DMS53 treated with DMSO at 0.1 percent for 48 hours (cell line): ENCODE results near the gene IL22.

Experiments
- DNase-seq: peaks from one replicate; lab custom pipeline; 2025; ENCODE audit not compliant: unreplicated experiment; lab: John Stamatoyannopoulos, UW

IL22 gene, protein sequence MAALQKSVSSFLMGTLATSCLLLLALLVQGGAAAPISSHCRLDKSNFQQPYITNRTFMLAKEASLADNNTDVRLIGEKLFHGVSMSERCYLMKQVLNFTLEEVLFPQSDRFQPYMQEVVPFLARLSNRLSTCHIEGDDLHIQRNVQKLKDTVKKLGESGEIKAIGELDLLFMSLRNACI

DNA sequence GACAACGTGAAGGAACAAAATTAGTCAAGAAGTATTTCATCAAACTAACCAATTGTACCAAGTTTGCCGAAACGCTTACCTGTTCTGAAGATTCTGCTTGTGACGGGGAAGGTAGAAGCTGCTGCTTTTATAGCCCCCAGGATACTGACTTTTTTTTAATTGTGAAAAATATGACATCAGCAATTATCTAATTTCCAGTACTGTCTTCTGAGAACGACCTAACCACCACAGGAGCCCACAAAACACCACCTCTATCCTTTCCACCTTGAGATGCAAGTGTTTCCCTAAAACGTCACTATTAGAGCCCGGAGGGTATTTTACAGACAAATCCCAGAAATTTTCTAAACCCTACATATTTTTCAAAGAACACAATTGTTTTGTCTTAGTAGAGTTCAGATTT, at the start of gene IL22:
IL22 (minus strand) TSS at position 101 of the 400 bp plus-strand sequence. CDS start 156 bp downstream, outside the sequence.
- DNase-seq: no peak

DNA sequence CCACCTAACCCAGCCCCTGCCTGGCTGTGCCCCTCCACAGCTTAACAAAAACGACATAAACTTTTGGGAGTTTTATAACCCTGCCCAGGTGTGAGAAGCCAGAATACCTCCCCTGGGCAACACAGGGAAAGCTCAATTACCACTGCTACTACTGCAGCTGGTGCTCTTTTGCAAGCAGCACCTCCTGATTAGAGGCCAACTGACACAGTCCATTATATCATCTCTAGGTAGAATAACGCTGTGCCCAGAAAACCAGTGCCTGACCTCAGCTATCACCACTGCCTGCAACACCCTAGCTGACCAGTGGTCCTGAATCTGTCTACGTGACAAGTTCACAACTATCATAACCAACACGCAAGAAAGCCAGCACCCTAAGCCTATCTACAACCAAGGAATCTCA, 44.5 kb upstream of the IL22 start:
- DNase-seq: no peak

DNA sequence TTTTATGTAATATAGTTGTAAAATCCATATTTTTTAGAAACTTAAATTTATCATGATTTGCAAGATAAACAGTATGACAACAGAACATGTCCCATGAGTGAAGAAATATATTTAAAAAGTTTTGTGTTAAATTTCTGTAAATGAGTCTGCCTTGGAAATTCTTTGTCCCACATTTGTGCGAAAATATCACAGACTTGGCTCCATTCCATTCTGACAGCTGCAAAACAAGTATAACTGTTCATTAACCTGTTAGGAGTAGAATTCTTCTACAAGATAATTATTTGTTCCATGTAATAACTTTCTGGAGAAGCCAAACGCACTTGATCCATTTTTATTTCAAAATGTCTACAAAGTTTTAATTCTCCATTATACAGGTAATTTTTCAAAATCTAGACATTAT, 40.8 kb upstream of the IL22 start:
- DNase-seq: no peak

DNA sequence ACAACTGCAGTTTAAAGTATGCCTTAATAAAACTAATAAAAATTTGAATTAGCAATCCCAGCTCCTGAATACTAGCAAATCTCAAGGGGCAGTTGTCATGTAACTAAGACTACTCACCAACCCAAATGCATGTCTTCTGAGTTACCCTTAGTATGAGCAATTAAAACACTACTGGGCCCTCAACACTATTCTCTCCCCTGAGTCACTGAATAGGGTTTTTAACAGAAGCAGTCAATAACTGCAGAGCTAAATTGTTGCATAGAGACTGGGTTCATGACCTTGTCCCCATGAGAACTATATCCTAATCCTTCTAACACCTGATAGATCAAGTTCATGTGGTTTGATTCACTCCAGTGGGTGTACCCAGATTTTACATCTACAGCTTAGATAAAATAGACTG, 39.9 kb upstream of the IL22 start:
- no peak for DNase-seq

DNA sequence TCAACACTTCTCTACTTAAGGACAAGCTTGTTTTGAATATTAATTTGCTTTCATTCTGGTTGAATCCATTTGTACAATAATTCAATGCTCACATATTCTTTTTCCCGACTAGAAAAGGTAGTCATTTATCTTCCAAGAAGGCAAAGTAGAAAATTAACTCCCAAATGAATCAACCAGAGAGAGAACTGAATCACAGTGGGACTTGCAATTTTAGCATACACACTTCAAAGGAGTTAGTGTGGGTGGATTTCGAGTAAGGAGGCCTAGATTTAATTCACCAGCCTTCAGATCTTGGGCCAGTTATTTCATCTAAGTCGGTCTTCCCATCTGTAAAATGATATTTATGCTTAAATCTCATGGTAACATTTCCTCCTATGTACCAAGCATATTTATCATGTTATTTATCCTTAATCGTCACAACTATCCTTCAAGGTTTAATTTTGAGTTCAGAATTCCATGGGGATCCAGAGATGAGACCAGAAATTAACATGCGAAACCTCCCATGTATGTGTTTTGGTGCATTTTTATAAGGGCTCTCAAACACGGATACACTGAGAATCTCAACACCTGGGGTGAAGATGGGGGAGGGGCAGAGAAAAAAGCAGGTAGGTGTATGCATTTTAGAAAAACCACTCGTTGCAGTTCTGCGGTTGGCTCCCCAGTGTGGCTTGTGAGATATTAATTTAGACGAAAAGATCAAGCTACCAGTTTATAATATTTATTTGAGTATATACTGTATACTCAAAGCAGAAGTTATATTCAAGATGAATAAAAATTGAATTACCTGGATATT, 38.9 kb upstream of the IL22 start:
- no peak for DNase-seq

DNA sequence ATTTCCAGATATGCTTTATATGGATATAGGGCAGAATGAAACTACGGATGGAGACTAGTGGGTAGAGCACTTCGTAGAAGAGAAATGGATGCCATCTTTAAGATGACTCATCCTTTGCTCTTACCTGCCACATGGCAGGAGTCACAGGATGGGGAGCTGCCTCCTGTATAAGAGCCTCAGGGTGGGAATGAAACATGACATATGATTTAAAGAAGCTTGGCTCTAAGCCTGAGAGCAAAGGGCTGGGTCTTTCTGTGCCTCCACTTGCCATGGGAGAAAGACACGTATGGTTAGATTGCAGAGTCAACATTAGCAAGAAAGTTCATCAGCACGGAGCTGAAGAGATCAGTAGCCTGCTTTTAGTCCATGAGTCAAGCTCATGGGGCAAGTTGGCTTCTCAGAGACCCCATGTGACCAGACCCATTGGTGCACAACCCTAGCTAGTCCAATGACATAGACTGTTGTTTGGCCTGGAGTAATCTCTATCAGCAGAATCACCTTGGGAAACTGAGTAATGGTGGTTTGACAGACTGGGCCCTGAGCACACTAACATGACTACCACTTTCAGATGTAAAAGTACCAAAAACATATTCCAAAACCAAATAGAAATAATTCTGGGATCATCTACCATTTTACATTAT, 38.1 kb upstream of the IL22 start:
- no peak for DNase-seq

DNA sequence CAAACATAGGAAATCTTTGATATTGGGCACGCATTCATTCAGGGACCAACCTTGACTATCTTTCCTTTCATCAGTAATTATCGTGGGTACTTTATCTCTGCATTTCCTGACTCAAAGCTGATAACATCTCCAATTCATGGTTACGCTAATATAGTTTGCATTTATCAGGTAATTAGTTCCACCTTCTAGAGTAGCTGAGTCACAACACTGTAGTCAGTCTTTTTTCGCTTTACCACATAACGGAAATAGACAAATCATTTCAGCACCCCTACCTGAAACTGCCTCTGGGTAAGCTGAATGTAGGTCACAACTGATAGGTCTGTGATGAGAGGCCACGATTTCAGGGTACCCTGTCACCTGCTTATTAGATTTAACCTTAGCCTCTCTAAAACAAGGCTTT, 36.7 kb upstream of the IL22 start:
- DNase-seq: no peak

DNA sequence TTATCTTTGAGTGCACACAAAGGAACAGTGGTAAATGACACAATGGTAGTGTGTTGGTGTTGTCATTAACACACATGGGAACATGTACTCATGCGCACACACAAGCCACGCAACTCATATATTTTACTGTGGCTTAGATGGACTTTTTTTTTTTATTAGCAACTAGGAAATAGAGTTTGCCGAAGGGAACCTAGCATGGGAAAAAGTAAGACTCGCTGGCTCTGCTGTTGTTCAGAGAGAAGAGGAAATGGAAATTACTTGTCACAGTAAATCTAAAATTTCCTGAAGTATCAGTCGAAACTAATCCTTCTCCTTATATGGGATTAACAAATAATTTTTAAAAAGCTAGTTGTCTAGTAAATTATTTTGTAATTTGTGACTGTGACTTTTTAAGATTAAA, 33.7 kb upstream of the IL22 start:
- no peak for DNase-seq

DNA sequence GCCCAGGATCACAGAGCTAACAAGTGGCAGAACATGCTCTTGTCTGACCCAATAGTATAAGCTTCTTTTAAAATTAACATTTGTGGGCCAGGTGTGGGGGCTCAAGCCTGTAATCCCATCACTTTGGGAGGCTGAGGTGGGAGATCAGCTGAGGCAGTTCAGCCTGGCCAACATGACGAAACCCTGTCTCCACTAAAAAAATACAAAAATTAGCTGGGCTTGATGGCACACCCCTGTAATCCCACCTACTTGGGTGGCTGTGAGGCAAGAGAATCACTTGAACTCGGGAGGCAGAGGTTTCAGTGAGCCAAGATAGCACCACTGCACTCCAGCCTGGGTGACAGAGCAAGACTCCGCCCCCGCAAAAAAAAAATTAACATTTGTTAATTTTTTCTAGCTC, 33.0 kb upstream of the IL22 start:
- DNase-seq: no peak

DNA sequence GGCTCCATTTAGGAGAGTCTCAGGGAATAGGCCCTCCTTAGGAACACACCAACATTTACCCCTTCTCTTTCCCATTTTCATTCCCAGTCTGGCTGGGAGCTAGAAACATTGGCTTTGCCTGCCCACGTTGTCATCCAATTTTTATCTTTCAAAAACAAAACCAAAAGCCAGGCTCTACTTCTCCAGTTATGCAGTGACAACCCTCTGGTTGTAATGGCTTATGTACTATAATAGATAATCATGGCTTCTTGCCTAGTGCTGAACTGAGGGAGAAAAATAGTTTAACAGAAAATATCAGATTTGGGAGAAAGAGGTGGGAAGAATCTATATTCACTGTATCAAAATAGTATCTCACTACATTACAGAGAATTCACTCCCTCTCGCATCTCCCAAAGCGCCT, 32.1 kb upstream of the IL22 start:
- DNase-seq: no peak

DNA sequence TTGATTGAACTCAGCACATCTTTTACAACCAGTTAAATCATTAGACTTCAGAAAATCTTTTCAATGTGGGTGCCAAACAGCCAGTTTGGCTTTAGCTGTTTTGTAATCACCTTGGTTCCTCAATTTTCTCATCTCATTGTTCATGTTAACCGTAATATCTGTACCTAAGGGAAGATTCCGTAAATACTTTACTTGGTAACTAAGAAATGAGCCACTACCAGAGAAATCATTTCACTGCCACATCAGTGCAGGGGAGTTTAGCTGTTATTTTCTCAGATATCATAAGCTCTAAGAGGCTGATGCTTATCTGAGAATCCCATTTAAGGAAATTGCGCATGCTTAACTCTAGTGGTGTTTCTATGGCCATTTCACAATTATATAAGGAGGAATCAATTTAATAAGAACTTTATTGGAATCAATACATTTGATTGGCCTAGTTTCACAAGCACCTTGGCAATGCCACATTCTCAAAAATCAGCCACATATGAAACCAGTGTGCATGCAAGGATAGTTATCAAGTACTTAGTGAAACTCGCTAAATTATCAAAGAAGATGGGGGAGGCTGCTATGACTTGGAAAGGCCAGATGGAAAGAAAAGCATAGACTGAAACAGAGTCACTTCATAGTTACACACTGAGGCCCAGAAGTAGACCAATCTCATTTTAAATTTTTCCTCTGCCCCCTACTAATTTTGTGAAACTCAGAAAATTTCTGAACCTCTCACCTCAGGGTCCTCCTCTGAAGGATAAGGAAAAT, 28.1 kb upstream of the IL22 start:
- no peak for DNase-seq

DNA sequence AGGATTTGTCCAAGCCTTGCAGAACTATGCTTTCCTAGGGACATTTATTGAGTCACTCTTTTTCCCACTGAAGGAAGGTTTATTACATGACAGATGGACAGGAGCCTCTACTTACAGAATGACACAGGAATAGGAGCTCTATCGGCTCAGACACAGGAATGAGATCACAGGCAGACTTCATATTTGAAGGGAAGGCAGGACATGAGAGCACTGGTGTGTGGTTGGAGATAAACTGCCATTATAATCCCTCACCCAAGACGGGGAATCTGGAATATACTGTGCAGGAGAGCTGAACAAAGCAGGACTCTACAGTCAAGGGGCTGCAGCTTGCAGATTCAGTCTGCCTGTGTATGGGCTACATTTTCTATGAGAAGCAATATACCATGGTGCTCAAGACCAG, 26.8 kb upstream of the IL22 start:
- no peak for DNase-seq

DNA sequence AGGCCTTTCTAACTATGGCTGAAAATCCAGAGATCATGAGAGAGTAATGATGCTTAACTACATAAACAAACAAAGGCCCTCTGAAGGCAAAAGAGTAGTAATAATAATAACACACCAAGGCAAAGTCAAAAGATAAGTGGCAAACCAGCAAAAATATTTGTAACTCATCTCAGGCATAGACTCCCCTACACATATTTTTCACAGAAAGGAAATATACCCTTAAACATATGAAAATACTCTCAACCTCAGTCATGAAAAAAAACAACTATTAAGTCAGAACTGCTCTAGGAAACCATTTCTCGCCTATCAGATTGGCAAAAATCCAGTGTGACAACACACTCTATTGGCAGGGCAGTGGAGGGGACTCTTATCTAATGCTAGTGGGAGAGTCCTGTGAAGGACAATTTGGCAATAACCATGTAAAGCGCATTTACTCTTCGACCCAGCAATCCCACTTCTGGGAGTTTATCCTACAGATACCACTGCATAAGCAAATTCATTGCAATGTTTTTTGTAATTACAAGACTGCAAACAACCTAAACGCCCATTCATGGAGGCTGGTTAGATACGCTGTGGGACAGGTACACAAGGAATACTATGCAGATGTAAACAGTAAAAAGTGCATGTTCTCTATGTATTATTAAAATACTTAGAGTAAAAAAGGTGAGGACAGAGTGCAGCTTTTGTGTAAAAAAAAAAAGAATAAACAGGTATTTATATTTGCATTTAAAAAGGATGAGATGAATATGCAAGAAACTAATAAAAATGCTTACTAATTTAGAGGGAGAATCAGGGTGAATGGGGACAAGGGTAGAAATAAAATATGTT, 26.0 kb upstream of the IL22 start:
- no peak for DNase-seq

DNA sequence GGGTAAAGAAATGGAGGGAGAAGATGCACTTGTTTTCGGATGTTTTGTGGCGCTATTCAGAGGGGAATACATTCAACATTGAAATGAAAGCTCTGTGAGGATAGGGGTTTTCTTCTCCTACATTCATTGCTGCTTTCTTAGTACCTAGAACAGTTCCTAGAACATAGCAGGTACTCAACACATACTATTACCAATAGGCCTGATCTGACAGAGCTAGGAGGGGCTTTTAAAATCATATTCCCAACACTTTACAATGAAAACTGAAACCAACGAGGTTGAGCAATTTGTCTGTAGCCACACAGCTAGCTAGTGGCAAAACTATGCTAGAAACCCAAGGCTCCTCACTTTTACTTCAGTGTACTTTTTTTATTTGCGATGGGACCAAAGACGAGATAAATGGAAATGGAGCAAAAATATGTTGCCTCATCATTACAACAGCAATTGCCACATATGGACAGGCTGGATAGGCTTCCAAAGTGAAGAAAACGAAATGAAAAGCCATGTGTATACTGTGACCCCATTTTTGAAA, 23.1 kb upstream of the IL22 start:
- no peak for DNase-seq

DNA sequence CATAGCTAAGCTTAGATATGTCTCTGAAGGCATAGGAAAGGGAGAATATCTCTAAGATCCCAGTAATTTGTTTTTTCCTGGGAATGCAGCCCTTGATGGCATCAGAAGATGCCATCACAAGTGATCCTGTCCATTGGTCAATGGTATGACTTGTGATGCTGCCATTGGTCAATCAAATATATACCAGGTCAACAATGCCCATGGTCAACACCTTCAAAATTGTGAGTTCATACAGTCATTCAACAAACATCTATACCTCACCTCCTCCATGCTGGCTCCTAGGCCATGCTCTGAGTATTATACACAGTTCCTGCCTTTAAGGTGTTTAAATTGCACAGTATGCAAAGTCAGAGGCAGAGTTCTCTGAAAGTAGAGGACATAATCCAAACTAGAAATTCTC, 19.3 kb upstream of the IL22 start:
- DNase-seq: no peak

DNA sequence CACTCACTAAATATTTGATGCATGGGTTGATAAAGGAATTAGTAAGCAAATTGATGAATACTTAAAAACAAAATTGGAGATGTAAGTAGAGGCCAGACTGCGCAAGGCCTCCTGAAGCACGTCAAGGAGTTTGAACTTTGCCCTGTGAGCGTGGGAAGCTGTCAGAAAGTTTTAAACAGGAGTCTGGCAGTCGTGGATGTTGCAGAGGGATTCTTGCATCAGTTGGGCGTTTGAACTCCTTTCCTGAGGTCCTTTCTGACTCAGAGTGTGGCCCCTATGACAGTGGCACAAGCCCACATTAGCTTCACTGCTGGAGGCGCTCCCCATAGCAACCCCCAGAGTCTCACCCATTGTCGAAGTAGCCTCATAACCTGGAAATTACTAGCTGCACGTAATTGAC, 17.9 kb upstream of the IL22 start:
- DNase-seq: no peak

DNA sequence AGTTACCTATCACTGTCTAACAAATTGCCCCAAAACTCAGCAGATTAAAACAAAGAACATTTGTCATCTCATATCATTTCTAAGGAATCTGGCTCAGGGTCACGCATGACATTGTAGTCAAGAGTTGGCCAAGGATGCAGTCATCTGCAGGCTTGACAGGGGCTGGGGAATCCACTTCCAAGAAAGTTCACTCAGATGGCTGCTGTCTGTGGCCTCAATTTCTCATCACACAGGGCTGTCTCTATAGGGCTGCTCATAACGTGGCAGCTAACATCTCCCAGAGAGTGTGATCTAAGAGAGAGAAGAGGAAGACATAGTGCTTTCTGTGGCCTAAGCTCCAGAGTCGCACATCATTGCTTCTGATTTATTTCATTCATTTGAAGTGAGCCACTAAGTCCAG, 17.0 kb upstream of the IL22 start:
- DNase-seq: no peak

DNA sequence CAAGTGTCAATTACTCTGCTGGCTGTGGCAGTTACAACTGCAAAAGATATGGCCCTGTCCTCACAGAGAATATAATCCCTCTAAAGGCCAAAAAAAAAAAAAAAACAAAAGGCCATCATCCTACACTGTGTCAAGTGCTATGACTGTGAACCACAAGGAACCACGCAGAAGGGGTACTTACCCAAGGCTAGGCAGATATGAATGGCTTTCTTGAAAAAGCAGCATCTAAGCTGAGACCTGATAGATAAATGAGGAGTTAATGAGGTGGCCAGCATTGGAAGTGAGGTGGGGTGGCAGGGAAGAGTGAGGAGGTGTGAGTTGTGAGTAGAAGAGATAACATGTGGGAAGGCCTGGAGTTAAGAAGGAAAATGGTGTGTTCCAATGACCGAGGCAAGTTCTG, 16.4 kb upstream of the IL22 start:
- DNase-seq: no peak

DNA sequence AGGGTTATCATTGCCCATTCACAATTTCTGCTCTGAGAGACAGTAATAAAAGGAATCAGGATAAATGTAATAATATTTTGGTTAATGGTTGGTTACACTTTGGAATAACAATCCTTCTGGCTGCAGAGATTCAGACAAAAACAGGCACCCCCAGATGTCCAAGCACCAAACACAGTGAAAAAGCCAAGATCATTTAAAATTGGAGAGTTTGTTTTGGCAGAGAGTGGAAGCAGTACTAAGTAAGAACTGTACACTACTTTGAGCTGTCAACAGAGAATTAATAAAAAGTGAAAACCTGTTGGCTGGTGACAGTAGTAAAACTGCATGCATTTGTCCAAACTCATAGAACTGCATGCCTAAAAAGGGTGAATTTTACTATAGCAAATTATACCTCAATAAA, 15.6 kb upstream of the IL22 start:
- DNase-seq: no peak

DNA sequence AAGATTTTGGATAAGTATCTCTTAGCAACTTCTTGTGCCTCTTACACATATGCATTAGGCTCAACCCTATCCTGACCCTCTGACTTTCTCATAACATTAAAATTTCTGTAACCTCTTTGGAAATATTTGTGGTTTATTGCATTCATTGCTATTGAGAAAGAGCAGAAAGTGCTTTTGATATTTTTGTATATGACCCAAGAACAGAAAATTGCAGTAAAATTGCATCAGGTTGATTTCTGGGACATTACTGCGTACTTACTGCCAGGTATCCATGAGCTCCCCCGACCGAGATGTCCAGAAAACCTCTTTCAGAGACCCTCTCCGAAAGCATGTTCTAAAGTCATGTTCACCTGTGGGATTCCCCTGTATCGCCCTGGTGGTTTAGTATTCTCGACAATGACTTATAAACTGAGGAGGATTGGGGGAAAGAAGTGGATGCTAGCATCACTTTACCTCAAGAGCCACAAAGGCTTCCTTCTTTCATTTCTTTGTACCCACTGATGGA, 14.5 kb upstream of the IL22 start:
- no peak for DNase-seq
